ENCODE measurements around the gene TIFAB. TPM values are rescaled to one million over a fixed set of nuclear protein-coding genes. Genes with fewer than 3 reads are reported as not detected.

The TIFAB gene
- total RNA-seq, 1 donor from 2014 or later = not detected

GRCh38 chr5:135477613-135478066 lies 25.5 kb upstream of the TIFAB start:
- H3K36me3 ChIP-seq (ENCODE audit: control insufficient read depth, insufficient read depth, low read length) = no peaks in the 10 kb centered on the region
- no peak for FAIRE-seq
- TF ChIP-seq CTCF (IDR thresholded peaks at IDR 0.05; ENCODE audit: insufficient read depth, low read length, severe bottlenecking) = no peak
- no peak overlapping the region for H3K4me3 ChIP-seq (ENCODE audit: low read depth, low read length)
- DNase-seq (ENCODE audit: low read depth) = no peak
- no peaks in the 10 kb centered on the region for H3K27me3 ChIP-seq (ENCODE audit: control insufficient read depth, insufficient read depth, low read length)

- no peaks in the 10 kb centered on the region for H3K36me3 ChIP-seq (ENCODE audit: control insufficient read depth, insufficient read depth, low read length)
- DNase-seq (ENCODE audit: low read depth) (no peak), FAIRE-seq (no peak)
- TF ChIP-seq CTCF (IDR thresholded peaks at IDR 0.05; ENCODE audit: insufficient read depth, low read length, severe bottlenecking) = no peak
- no peaks in the 10 kb centered on the region for H3K27me3 ChIP-seq (ENCODE audit: control insufficient read depth, insufficient read depth, low read length)
- H3K4me3 ChIP-seq (ENCODE audit: low read depth, low read length) = no peak overlapping the region
These were observed 24.7 kb upstream of the TIFAB start for GRCh38 chr5:135476615-135477581.

DNA sequence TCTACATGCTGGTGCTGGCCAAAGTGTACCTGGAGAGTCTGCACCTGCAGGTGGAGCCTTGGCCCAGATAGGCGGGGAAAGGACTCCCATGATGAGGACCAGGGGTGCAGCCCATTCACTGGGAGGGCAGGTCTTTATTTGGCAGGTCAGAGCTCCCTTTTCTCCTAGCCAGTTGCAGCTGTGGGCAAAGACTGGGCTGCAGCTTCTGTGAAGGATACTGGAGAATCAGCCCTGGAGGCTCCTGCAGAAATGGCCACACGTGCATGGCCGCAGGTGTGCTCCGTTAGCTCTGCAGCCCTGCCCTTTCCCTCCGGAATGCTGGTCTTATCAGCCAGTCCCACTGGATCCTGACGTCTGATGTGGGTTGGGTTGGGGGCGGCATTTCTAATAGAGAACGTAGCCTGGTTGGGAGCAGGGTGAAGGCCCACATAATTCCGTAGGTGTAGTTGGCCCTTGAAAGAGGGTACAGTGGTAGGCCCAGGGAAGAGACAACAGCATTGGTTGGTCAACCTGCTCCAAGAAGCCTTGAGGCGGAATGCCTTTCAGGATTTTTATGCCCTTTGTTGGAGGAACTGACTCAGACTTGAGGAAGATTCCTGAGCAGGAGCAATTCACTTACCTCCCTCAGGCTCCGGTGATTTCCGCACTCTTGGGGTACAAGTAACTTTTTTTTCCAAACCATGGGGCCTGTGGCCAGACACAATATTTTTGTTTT lies 22.0 kb upstream of the TIFAB start:
- H3K4me3 ChIP-seq (ENCODE audit: low read depth, low read length) = no peak overlapping the region
- no peak for TF ChIP-seq CTCF (IDR thresholded peaks at IDR 0.05; ENCODE audit: insufficient read depth, low read length, severe bottlenecking)
- H3K27me3 ChIP-seq (ENCODE audit: control insufficient read depth, insufficient read depth, low read length) = peaks cover 2% of the 10 kb centered on the region
- DNase-seq (ENCODE audit: low read depth) = no peak
- no peak for FAIRE-seq
- no peaks in the 10 kb centered on the region for H3K36me3 ChIP-seq (ENCODE audit: control insufficient read depth, insufficient read depth, low read length)

GRCh38 chr5:135472141-135472540 lies 20.0 kb upstream of the TIFAB start:
- no peak for FAIRE-seq

DNA sequence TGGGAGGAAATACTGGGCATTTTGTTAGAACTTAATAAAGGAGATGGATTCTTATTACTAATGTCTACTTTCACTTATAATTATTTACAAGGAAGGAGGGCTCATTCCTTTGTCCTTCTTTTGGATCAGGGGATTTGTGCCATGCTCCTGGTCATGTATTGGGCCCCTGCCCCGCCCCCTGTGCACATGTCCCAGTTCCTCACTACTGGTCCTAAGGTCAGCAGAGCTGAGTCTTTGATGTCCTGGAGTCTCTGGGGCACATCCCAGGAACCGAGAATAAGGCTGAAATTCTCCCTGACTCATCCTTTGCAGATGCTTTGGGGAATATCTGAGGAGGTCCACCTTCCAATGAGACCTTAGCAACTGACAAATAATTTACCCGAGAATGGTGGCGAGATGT lies 19.6 kb upstream of the TIFAB start:
- no peak overlapping the region for H3K4me3 ChIP-seq (ENCODE audit: low read depth, low read length)
- H3K27me3 ChIP-seq (ENCODE audit: control insufficient read depth, insufficient read depth, low read length) = peaks cover 7% of the 10 kb centered on the region
- TF ChIP-seq CTCF (IDR thresholded peaks at IDR 0.05; ENCODE audit: insufficient read depth, low read length, severe bottlenecking) = no peak
- DNase-seq (ENCODE audit: low read depth) (no peak), FAIRE-seq (no peak)
- no peaks in the 10 kb centered on the region for H3K36me3 ChIP-seq (ENCODE audit: control insufficient read depth, insufficient read depth, low read length)

More at GRCh38 chr5:135472141-135472540, 20.0 kb upstream of the TIFAB start:
- no peak for DNase-seq (ENCODE audit: low read depth)
- no peak for TF ChIP-seq CTCF (IDR thresholded peaks at IDR 0.05; ENCODE audit: insufficient read depth, low read length, severe bottlenecking)
- H3K36me3 ChIP-seq (ENCODE audit: control insufficient read depth, insufficient read depth, low read length) = no peaks in the 10 kb centered on the region
- no peak overlapping the region for H3K4me3 ChIP-seq (ENCODE audit: low read depth, low read length)
- peaks cover 7% of the 10 kb centered on the region for H3K27me3 ChIP-seq (ENCODE audit: control insufficient read depth, insufficient read depth, low read length)
